ENCODE data around the gene ACOT4. TPM values are rescaled to one million over a fixed set of nuclear protein-coding genes. Genes with fewer than 3 reads are reported as not detected.

The ACOT4 gene
- total and polyA plus RNA-seq, 2 donors (not counting 3 experiments of a cell fraction or from before 2014, with no cell fraction given) = 0.46 to 0.69 TPM

- ChIA-PET CTCF (interaction anchor here (0.7 to 2.1 kb wide), 3 partner anchors 8 to 117 kb away, joined by 3 to 4 read pairs (median 4); no protein-coding TSS in a partner anchor), POLR2A (no interaction called here)
- TF ChIP-seq MAX (IDR thresholded peaks at IDR 0.05; ENCODE audit: insufficient read depth, insufficient read length) (no peak), POLR2AphosphoS5 (IDR thresholded peaks at IDR 0.05; ENCODE audit: insufficient read depth, low read depth, low read length) (no peak), GATA2 (IDR thresholded peaks at IDR 0.05; ENCODE audit: insufficient read depth, insufficient read length, low read depth, low read length) (no peak)
- no peaks in the 10 kb centered on the region for H3K79me2 ChIP-seq (ENCODE audit: control insufficient read depth, insufficient read depth, low read length)
- BruUV-seq (replicated peaks) = no TSS peak
- no peaks in the 10 kb centered on the region for H3K9me3 ChIP-seq (replicated peaks; ENCODE audit: control insufficient read depth, insufficient read depth, low read length)
- peak; percentile 20 for DNase-seq (ENCODE audit: low read depth, low spot score)
- H3K4me3 ChIP-seq (replicated peaks in 1 of 3; ENCODE audit: insufficient read depth in 1 of 3, low read depth in 1 of 3, low read length in 3 of 3) = no peak overlapping the region
- H2AFZ ChIP-seq (ENCODE audit: low read depth, low read length) = no peak overlapping the region
- H3K4me1 ChIP-seq (ENCODE audit: control insufficient read depth, extremely low read depth, insufficient read depth, low read length) = no peaks in the 10 kb centered on the region
- no peaks in the 10 kb centered on the region for H3K9me1 ChIP-seq (replicated peaks; ENCODE audit: control insufficient read depth, extremely low read depth, insufficient read depth, low read length)
- FAIRE-seq = no peak
- dilution Hi-C loops (cut with MboI; ENCODE audit: extremely low pct_ligation_motif_present, low sequenced_read_pairs) (no loop called here), intact Hi-C loops (cut with micrococcal nuclease) (no loop called here)
- H3K36me3 ChIP-seq (ENCODE audit: control insufficient read depth in 2 of 2, extremely low read depth in 1 of 2, insufficient read depth in 2 of 2, low read length in 2 of 2) = no peaks in the 10 kb centered on the region
- H3K4me2 ChIP-seq (ENCODE audit: insufficient read depth, low read length) = no peak overlapping the region
- no peaks in the 10 kb centered on the region for H3K27me3 ChIP-seq (ENCODE audit: control insufficient read depth in 2 of 2, insufficient read depth in 2 of 2, low read length in 2 of 2)
- H3K27ac ChIP-seq (ENCODE audit: insufficient read depth, low read depth, low read length) = no peak overlapping the region
- no peaks in the 10 kb centered on the region for H4K20me1 ChIP-seq (replicated peaks; ENCODE audit: control insufficient read depth, extremely low read depth, insufficient read depth, low read length)
- no peak overlapping the region for H3K9ac ChIP-seq (replicated peaks; ENCODE audit: extremely low read depth, insufficient read depth, low read length)
Observed at GRCh38 chr14:73625706-73626105, 34.0 kb downstream of the ACOT4 start.

- Histone ChIP-seq H4K20me1 (replicated peaks; ENCODE audit: control insufficient read depth, extremely low read depth, insufficient read depth, low read length) (no peaks in the 10 kb centered on the region), H3K4me2 (ENCODE audit: insufficient read depth, low read length) (no peak overlapping the region), H3K4me3 (replicated peaks in 1 of 3; ENCODE audit: insufficient read depth in 1 of 3, low read depth in 1 of 3, low read length in 3 of 3) (no peak overlapping the region), H2AFZ (ENCODE audit: low read depth, low read length) (no peak overlapping the region), H3K9ac (replicated peaks; ENCODE audit: extremely low read depth, insufficient read depth, low read length) (no peak overlapping the region), H3K27me3 (ENCODE audit: control insufficient read depth in 2 of 2, insufficient read depth in 2 of 2, low read length in 2 of 2) (no peaks in the 10 kb centered on the region), H3K4me1 (ENCODE audit: control insufficient read depth, extremely low read depth, insufficient read depth, low read length) (no peaks in the 10 kb centered on the region), H3K9me1 (replicated peaks; ENCODE audit: control insufficient read depth, extremely low read depth, insufficient read depth, low read length) (no peaks in the 10 kb centered on the region), H3K36me3 (ENCODE audit: control insufficient read depth in 2 of 2, extremely low read depth in 1 of 2, insufficient read depth in 2 of 2, low read length in 2 of 2) (no peaks in the 10 kb centered on the region), H3K27ac (ENCODE audit: insufficient read depth, low read depth, low read length) (no peak overlapping the region), H3K9me3 (replicated peaks; ENCODE audit: control insufficient read depth, insufficient read depth, low read length) (no peaks in the 10 kb centered on the region), H3K79me2 (ENCODE audit: control insufficient read depth, insufficient read depth, low read length) (no peaks in the 10 kb centered on the region)
- BruUV-seq (replicated peaks) = no TSS peak
- CTCF ChIA-PET = no interaction called here
- no peak for DNase-seq (ENCODE audit: low read depth, low spot score)
- TF ChIP-seq GATA2 (IDR thresholded peaks at IDR 0.05; ENCODE audit: insufficient read depth, insufficient read length, low read depth, low read length) = no peak
- TF ChIP-seq FOS (IDR thresholded peaks at IDR 0.05; ENCODE audit: borderline replicate concordance, insufficient read depth, low read length) = no peak
- TF ChIP-seq POLR2A (IDR thresholded peaks at IDR 0.05; ENCODE audit: low read depth, low read length) = no peak
- no peak for TF ChIP-seq EZH2 (IDR thresholded peaks at IDR 0.05; ENCODE audit: borderline replicate concordance, low read depth, low read length, severe bottlenecking)
- no peak for TF ChIP-seq POLR2AphosphoS5 (IDR thresholded peaks at IDR 0.05; ENCODE audit: insufficient read depth, low read depth, low read length)
- TF ChIP-seq JUN (IDR thresholded peaks at IDR 0.05; ENCODE audit: borderline replicate concordance, insufficient read depth, insufficient read length, low read depth) = no peak
- TF ChIP-seq CTCF (IDR thresholded peaks at IDR 0.05; ENCODE audit: extremely low read depth in 1 of 2, insufficient read depth in 1 of 2, low read depth in 1 of 2, low read length in 2 of 2) = no peak
- no peak for TF ChIP-seq MYC (IDR thresholded peaks at IDR 0.05; ENCODE audit: low read depth, low read length)
- TF ChIP-seq MAX (IDR thresholded peaks at IDR 0.05; ENCODE audit: insufficient read depth, insufficient read length) = no peak
- no peak for FAIRE-seq
- dilution Hi-C loops (cut with MboI; ENCODE audit: extremely low pct_ligation_motif_present, low sequenced_read_pairs) = no loop called here
- POLR2A ChIA-PET = no interaction called here
- intact Hi-C loops (cut with micrococcal nuclease) = no loop called here
Observed at GRCh38 chr14:73627151-73627558, 35.5 kb downstream of the ACOT4 start.
